ENCODE results near the gene SEMA3C.
"Not testable (repeated sequence)": the region's sequence is repeated elsewhere in the genome, so short reads cannot be mapped to it uniquely, and the experiment has no call there.

SEMA3C gene

GRCh38 chr7:80942261-80943041, 23.6 kb upstream of the SEMA3C start:
- Histone ChIP-seq H3K4me3 (ENCODE audit: low read length) (no peak overlapping the region), H3K36me3 (ENCODE audit: insufficient read depth, low read length) (no peaks in the 10 kb centered on the region), H3K4me1 (ENCODE audit: insufficient read depth, low read length) (peaks cover 11% of the 10 kb centered on the region), H2AFZ (ENCODE audit: low read depth, low read length) (no peak overlapping the region), H3K27me3 (ENCODE audit: insufficient read depth, low read length) (no peaks in the 10 kb centered on the region), H3K9me3 (ENCODE audit: low read length) (no peaks in the 10 kb centered on the region)

GRCh38 chr7:80941208-80941758, 22.4 kb upstream of the SEMA3C start:
- no peaks in the 10 kb centered on the region for H3K9me3 ChIP-seq (ENCODE audit: low read length)
- H3K36me3 ChIP-seq (ENCODE audit: insufficient read depth, low read length) = no peaks in the 10 kb centered on the region
- no peak overlapping the region for H3K4me3 ChIP-seq (ENCODE audit: low read length)
- H3K27me3 ChIP-seq (ENCODE audit: insufficient read depth, low read length) = no peaks in the 10 kb centered on the region
- H3K4me1 ChIP-seq (ENCODE audit: insufficient read depth, low read length) = peaks cover 11% of the 10 kb centered on the region
- no peak overlapping the region for H2AFZ ChIP-seq (ENCODE audit: low read depth, low read length)

GRCh38 chr7:80940539-80941207, 21.8 kb upstream of the SEMA3C start:
- Histone ChIP-seq H3K4me3 (ENCODE audit: low read length) (no peak overlapping the region), H3K27me3 (ENCODE audit: insufficient read depth, low read length) (no peaks in the 10 kb centered on the region)

GRCh38 chr7:80937336-80937735, 18.5 kb upstream of the SEMA3C start:
- Histone ChIP-seq H3K4me1 (ENCODE audit: insufficient read depth, low read length) (peaks cover 8% of the 10 kb centered on the region), H3K36me3 (ENCODE audit: insufficient read depth, low read length) (no peaks in the 10 kb centered on the region), H3K4me3 (ENCODE audit: low read length) (no peak overlapping the region), H3K9me3 (ENCODE audit: low read length) (no peaks in the 10 kb centered on the region), H2AFZ (ENCODE audit: low read depth, low read length) (no peak overlapping the region), H3K27me3 (ENCODE audit: insufficient read depth, low read length) (no peaks in the 10 kb centered on the region)

More at GRCh38 chr7:80940539-80941207, 21.8 kb upstream of the SEMA3C start:
- peaks cover 11% of the 10 kb centered on the region for H3K4me1 ChIP-seq (ENCODE audit: insufficient read depth, low read length)
- no peak overlapping the region for H2AFZ ChIP-seq (ENCODE audit: low read depth, low read length)
- H3K9me3 ChIP-seq (ENCODE audit: low read length) = no peaks in the 10 kb centered on the region
- no peaks in the 10 kb centered on the region for H3K36me3 ChIP-seq (ENCODE audit: insufficient read depth, low read length)

- Histone ChIP-seq H2AFZ (ENCODE audit: low read depth, low read length) (no peak overlapping the region), H3K9me3 (ENCODE audit: low read length) (no peaks in the 10 kb centered on the region), H3K36me3 (ENCODE audit: insufficient read depth, low read length) (no peaks in the 10 kb centered on the region), H3K4me3 (ENCODE audit: low read length) (no peak overlapping the region), H3K27me3 (ENCODE audit: insufficient read depth, low read length) (no peaks in the 10 kb centered on the region), H3K4me1 (ENCODE audit: insufficient read depth, low read length) (no peaks in the 10 kb centered on the region)
Observed at GRCh38 chr7:80935991-80936780, 17.3 kb upstream of the SEMA3C start.

GRCh38 chr7:80934321-80934720, 15.5 kb upstream of the SEMA3C start:
- no peak overlapping the region for H2AFZ ChIP-seq (ENCODE audit: low read depth, low read length)
- H3K27me3 ChIP-seq (ENCODE audit: insufficient read depth, low read length) = no peaks in the 10 kb centered on the region
- H3K9me3 ChIP-seq (ENCODE audit: low read length) = no peaks in the 10 kb centered on the region
- H3K4me3 ChIP-seq (ENCODE audit: low read length) = no peak overlapping the region
- H3K36me3 ChIP-seq (ENCODE audit: insufficient read depth, low read length) = no peaks in the 10 kb centered on the region
- H3K4me1 ChIP-seq (ENCODE audit: insufficient read depth, low read length) = no peaks in the 10 kb centered on the region

- no peaks in the 10 kb centered on the region for H3K9me3 ChIP-seq (ENCODE audit: low read length)
- no peaks in the 10 kb centered on the region for H3K4me1 ChIP-seq (ENCODE audit: insufficient read depth, low read length)
- no peaks in the 10 kb centered on the region for H3K27me3 ChIP-seq (ENCODE audit: insufficient read depth, low read length)
- no peak overlapping the region for H2AFZ ChIP-seq (ENCODE audit: low read depth, low read length)
- no peak overlapping the region for H3K4me3 ChIP-seq (ENCODE audit: low read length)
- H3K36me3 ChIP-seq (ENCODE audit: insufficient read depth, low read length) = no peaks in the 10 kb centered on the region
Observed at GRCh38 chr7:80932536-80932935, 13.7 kb upstream of the SEMA3C start.

GRCh38 chr7:80929619-80930018, 10.8 kb upstream of the SEMA3C start:
- H3K4me1 ChIP-seq (ENCODE audit: insufficient read depth, low read length) = no peaks in the 10 kb centered on the region
- no peak overlapping the region for H2AFZ ChIP-seq (ENCODE audit: low read depth, low read length)
- H3K4me3 ChIP-seq (ENCODE audit: low read length) = no peak overlapping the region
- no peaks in the 10 kb centered on the region for H3K9me3 ChIP-seq (ENCODE audit: low read length)
- no peaks in the 10 kb centered on the region for H3K36me3 ChIP-seq (ENCODE audit: insufficient read depth, low read length)
- H3K27me3 ChIP-seq (ENCODE audit: insufficient read depth, low read length) = no peaks in the 10 kb centered on the region

GRCh38 chr7:80926955-80927354, 8.1 kb upstream of the SEMA3C start:
- H3K4me3 ChIP-seq (ENCODE audit: low read length); H3K9me3 ChIP-seq (ENCODE audit: low read length); H3K4me1 ChIP-seq (ENCODE audit: insufficient read depth, low read length); H3K27me3 ChIP-seq (ENCODE audit: insufficient read depth, low read length); H2AFZ ChIP-seq (ENCODE audit: low read depth, low read length); H3K36me3 ChIP-seq (ENCODE audit: insufficient read depth, low read length): not testable (repeated sequence)

- H3K4me3 ChIP-seq (ENCODE audit: low read length) = no peak overlapping the region
- H3K36me3 ChIP-seq (ENCODE audit: insufficient read depth, low read length) = no peaks in the 10 kb centered on the region
- H3K9me3 ChIP-seq (ENCODE audit: low read length) = no peaks in the 10 kb centered on the region
- no peaks in the 10 kb centered on the region for H3K27me3 ChIP-seq (ENCODE audit: insufficient read depth, low read length)
- peaks cover 2% of the 10 kb centered on the region for H3K4me1 ChIP-seq (ENCODE audit: insufficient read depth, low read length)
- no peak overlapping the region for H2AFZ ChIP-seq (ENCODE audit: low read depth, low read length)
Observed at GRCh38 chr7:80924090-80924489, 5.2 kb upstream of the SEMA3C start.

- no peaks in the 10 kb centered on the region for H3K27me3 ChIP-seq (ENCODE audit: insufficient read depth, low read length)
- no peaks in the 10 kb centered on the region for H3K36me3 ChIP-seq (ENCODE audit: insufficient read depth, low read length)
- no peak overlapping the region for H2AFZ ChIP-seq (ENCODE audit: low read depth, low read length)
- no peaks in the 10 kb centered on the region for H3K9me3 ChIP-seq (ENCODE audit: low read length)
- no peak overlapping the region for H3K4me3 ChIP-seq (ENCODE audit: low read length)
- peaks cover 2% of the 10 kb centered on the region for H3K4me1 ChIP-seq (ENCODE audit: insufficient read depth, low read length)
Observed at GRCh38 chr7:80923211-80923612, 4.4 kb upstream of the SEMA3C start.

GRCh38 chr7:80922253-80923049, 3.6 kb upstream of the SEMA3C start:
- H3K4me3 ChIP-seq (ENCODE audit: low read length) = no peak overlapping the region
- H3K4me1 ChIP-seq (ENCODE audit: insufficient read depth, low read length) = peaks cover 8% of the 10 kb centered on the region
- no peaks in the 10 kb centered on the region for H3K36me3 ChIP-seq (ENCODE audit: insufficient read depth, low read length)

More at GRCh38 chr7:80922253-80923049, 3.6 kb upstream of the SEMA3C start:
- H3K27me3 ChIP-seq (ENCODE audit: insufficient read depth, low read length) = no peaks in the 10 kb centered on the region
- no peaks in the 10 kb centered on the region for H3K9me3 ChIP-seq (ENCODE audit: low read length)
- no peak overlapping the region for H2AFZ ChIP-seq (ENCODE audit: low read depth, low read length)

Data from neuron (in vitro differentiated cells).